HEK293T (cell line): ENCODE results near the gene PACS2.

Experiments
- BHLHE40 ChIP-seq: fragments of 450-650 bp; IDR thresholded peaks from 2 replicates; pipeline ENCODE4 v1.6.1; 2016; ENCODE audit warnings: mild to moderate bottlenecking, moderate library complexity, borderline replicate concordance
- ELF4 ChIP-seq: fragments of 450-650 bp; IDR thresholded peaks from 2 replicates; pipeline ENCODE4 v1.6.1; 2017; ENCODE audit warnings: antibody characterized with exemption

DNA sequence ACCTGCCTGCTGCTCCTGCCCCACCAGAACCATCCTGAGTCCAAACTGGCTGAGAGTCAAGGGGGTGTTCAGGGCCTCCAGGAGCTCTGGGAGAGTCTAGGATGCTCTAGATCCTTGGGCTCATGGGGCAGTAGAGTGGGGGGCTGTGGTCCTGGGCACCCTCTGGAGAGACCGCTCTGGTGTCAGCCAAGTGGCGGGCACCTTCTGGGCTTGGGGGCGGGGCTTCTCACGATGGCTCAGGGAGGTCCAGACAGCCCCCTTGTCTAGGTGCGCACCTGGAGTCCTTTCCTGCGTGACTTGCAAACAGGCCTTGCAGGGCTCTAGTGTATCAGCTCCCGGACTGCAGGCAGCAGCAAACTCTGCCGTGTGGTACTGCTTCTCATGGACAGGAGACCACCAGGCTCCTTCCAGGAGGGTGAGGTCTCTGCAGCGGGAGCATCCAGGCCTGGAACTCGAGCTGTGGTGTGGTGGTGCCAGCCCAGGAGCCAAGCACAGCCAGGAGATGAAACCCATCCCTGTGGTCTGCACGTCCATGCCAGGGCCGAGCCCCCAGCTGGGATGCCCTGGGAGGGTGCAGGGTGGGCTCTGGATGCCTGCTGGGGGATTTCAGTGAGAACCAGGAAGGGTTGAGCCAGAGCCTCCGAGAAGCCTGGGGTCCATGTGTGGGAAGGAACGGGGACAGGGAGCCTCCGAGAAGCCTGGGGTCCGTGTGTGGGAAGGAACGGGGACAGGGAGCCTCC, 15.0 kb downstream of the PACS2 start:
- TF ChIP-seq ELF4 (no peak), BHLHE40 (no peak)
